Activated T-helper 1 cell treated with anti-CD3 and anti-CD28 coated beads, Interleukin-2, amount 50 U/mL, for 16 hours (primary cell): ENCODE results near the gene PLBD1.

Source experiments
- DNase-seq, 2 donors: peaks; one replicate each; pipeline ENCODE4 v3.0.0-alpha.2; 2020; ENCODE audit warnings: low read depth in 1 of 2, low spot score in 1 of 2

Gene PLBD1

GRCh38 chr12:14570231-14570630, 2.5 kb upstream of the PLBD1 start:
- DNase-seq: no peak

DNA sequence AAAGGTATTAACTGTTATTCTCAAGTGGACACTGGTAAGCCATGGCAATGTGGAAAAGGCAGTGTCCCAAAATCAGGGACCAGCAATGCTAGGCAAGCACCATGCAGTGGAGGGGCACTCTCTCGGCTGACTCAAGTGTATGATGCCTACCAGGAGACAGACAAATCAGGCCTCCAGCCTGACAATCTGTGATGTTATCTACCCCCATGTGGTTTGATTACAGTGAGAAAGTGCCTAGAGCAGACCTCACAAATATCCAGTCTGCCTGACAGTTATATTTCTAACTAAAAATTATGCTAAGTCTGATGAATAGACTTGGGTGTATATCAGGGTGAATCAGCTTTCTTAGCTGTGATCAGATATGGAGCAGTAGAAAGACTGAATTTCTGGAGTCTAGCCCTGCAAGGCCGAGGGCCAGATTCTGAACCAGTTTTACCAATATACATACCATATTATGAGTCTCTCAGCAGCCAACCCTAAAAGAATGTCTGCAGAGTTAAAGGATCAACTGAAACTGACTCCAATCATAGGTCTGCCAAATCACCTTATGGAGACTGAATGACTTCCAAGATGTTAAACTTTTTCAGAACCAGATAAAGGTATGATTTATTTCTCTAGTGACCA, 3.2 kb downstream of the PLBD1 start:
- no peak for DNase-seq

DNA sequence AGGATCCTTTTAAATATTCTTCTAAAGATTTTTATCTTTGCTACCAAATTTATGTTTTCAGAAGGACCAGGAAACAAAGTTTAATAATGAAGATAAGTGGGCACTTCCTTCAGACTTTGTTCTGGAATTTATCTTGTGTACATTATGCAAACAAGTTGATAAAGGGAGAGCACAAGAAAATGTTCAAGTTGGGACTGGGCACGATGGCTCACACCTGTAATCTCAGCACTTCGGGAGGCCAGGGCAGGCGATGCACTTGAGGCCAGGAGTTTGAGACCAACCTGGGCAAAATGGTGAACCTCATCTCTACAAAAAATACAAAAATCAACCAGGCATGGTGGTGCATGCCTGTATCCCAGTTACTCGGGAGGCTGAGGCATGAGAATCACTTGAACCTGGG, 4.6 kb downstream of the PLBD1 start:
- no peak for DNase-seq

- no peak for DNase-seq
Observed at GRCh38 chr12:14562279-14562678, 5.4 kb downstream of the PLBD1 start.

GRCh38 chr12:14561677-14562238, 5.9 kb downstream of the PLBD1 start:
- DNase-seq: no peak

GRCh38 chr12:14560904-14561574, 6.6 kb downstream of the PLBD1 start:
- no peak for DNase-seq

- no peak for DNase-seq
Observed at GRCh38 chr12:14558473-14558959, 9.2 kb downstream of the PLBD1 start.

DNA sequence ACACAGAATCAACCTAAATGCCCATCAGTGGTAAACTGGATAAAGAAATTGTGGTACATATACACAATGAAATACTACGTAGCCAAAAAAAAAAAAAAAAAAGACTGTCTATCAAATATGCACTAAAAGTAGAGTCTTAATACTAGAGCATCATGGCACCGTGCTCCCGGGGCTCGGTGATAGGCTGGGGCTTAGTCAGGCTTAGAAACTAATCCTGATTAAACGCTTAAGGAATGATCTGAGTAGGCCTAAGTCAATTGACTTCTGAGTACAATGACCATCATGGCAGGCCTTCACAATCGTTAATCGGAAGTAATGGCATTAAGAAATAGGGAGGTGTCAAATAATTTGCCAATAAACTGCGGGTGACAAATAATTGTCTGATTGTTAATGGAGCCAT, 9.7 kb downstream of the PLBD1 start:
- no peak for DNase-seq

GRCh38 chr12:14554281-14555007, 13.2 kb downstream of the PLBD1 start:
- DNase-seq: no peak

DNA sequence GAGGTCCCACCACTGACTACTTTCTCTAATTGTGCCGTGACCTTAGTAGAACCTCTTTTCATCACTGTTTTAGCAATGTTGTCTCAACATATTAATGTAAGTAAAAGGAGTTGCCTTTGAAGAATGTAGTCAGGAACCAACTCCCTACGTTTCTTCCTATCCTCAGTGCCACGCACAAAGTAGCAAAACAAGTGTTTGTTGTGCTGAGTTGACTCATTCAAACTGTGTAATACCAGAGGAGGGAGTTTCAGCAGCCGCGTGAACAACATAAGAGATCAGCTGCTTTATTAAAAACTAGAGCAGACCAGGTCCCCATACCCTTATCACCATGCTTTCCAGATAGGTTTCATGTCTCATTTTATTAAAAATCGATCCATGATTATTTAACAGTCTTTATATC, 19.1 kb downstream of the PLBD1 start:
- DNase-seq: no peak

DNA sequence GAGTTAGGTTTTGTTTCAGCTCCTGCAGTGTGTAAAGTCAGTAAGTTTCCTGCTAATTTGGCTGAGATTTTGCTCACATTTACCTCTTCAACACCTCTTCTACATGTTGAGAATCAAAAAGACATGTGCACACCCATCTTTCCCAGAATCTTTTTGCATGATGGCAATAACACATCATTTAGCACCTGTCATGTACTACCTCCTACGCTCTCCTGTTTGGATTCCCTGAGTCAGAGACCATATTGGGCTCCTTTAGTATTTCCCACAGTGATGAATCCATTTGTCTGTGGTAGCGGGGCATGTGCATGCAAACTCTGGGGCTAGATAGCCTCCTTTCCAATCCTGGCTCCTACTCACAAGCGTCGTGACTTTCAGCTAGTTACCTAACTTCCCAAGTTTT, 20.1 kb downstream of the PLBD1 start:
- DNase-seq: no peak

DNA sequence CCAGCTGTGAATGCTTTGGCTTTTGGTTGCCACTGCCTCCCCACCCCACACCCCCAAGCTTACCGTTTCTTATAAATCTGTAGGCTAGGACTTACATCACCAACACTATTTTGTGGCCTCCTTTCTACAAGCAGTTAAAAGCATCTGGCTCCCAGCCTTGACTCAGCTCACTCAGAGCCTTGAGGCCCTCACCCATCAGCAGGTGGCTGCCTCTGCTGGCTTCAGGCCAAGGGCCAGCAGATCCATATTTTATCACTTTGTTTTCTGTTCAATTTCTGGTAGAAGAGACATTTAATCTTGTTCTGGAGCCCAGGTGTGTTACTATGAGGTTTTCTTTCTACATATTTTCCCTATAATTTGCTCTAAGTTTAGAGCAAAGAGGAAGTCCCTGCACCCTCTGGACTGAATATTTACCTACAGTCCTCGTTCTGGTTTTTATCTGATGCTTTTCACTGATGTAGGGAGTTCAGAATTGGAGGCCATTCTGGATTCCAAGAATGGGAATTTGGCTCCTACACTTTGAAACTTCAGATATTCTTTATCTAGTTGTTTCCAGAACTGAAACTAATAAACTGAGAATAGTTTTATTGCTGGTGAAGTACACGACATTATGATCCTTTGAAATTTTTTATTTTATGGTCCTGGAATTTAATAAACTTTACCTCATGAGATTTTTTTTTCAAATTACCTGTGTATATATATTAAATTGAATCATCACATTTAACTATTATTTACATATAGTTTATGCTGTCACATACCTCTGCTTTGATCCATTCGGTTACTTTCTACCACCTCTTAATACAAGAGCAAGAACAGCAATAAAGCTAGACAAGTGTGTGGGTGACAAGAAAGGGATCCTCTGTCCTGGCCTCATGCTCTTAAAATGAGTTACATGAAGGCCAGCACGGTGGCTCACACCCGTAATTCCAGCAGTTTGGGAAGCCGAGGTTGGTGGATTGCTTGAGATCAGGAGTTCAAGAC, 22.2 kb downstream of the PLBD1 start:
- no peak for DNase-seq

GRCh38 chr12:14540801-14541462, 26.8 kb downstream of the PLBD1 start:
- DNase-seq: no peak

- DNase-seq: no peak
Observed at GRCh38 chr12:14537088-14537487, 30.6 kb downstream of the PLBD1 start.

- no peak for DNase-seq
Observed at GRCh38 chr12:14532152-14532551, 35.5 kb downstream of the PLBD1 start.

DNA sequence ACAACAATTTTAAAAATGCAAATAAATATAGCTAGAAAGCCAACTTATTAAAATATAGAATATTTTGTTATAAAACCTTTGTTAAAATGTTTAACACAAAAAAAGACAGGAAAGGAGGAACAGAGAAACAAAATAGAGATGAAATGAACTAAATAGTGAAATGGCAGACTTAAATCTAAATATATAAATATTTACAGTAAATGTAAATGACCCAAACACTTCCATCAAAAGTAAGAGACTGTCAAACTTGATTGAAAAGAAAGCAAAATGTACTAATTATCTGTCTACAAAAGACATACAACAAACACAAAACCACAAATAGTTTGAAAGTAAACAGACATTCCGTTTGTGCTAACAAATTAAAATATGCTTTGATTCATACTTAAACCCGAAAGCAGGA, 41.7 kb downstream of the PLBD1 start:
- DNase-seq: no peak

- DNase-seq: no peak
Observed at GRCh38 chr12:14521822-14522221, 45.9 kb downstream of the PLBD1 start.

DNA sequence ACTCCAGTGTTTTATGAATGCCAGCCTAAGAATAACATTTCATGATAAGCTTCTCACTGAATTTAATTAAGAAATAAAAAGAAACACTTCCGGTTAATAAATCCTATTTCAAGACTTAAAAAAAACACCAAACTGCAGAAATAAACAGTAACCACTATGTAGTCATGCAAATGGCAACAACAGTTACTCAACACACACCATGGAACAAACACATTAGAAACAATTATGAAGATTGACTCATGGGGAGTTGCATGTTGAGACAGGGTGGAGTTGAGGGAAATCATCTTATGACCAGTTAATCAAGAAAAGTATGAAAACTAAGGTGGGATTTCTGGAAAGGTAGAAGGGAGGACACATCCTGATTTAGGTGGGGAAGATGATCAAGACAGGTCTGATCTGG, 52.7 kb downstream of the PLBD1 start:
- DNase-seq: no peak

DNA sequence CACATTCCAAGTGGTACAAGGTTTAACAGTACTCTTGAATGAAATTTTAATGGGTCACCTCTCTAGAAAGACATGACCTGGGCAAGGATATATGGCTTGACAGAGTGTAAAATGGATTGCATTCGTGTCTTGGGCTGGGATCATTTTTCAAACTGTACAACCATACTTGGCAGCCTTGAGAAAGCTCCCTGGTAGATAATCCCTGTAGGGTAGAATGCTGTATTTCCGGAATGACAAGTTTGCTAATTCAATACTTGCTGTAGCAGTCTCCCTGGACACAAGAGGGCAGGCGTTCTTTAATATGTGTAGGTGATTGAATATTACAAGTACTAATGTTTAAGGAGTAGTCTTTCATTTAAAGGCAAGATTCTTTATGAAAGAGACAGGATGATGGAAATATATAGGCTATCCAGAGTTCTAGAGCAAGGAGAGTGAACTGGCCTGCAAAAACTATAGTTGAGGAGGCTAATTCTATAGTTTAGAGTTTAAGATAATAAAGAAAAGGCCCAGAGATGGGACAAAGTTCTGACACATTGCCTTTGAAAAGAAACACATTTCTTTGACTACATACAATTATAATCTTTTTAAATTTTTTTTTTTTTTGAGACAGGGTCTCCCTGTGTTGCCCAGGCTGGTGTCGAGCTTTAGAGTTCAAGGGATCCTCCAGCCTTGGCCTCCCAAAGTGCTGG, 53.4 kb downstream of the PLBD1 start:
- DNase-seq: no peak

GRCh38 chr12:14510574-14510973, 57.1 kb downstream of the PLBD1 start:
- DNase-seq: no peak
